ENCODE data around the gene HOXB3.
A peak's percentile ranks its signal among the peaks of the same experiment; 100 is the strongest.

The HOXB3 gene

GRCh38 chr17:48526608-48527546 lies 63.2 kb downstream of the HOXB3 start:
- in situ Hi-C loops (cut with HindIII; ENCODE audit: low pct_unique_long_range_greater_than_20kb, low sequenced_read_pairs): no loop called here
- TF ChIP-seq JUND (IDR thresholded peaks at IDR 0.05; ENCODE audit: low read depth): no peak
- DNase-seq (ENCODE audit: low read depth in 1 of 2, low spot score in 1 of 2): no peak

- DNase-seq (ENCODE audit: low read depth in 1 of 2, low spot score in 1 of 2): peak in 1 of 2 experiments; percentile 69
- no peak for TF ChIP-seq JUND (IDR thresholded peaks at IDR 0.05; ENCODE audit: low read depth)
- in situ Hi-C loops (cut with HindIII; ENCODE audit: low pct_unique_long_range_greater_than_20kb, low sequenced_read_pairs): no loop called here
Measured at GRCh38 chr17:48523010-48523409, 67.0 kb downstream of the HOXB3 start.

- TF ChIP-seq JUND (IDR thresholded peaks at IDR 0.05; ENCODE audit: low read depth): no peak; the same call in 1 of the 2 replicates
- DNase-seq (ENCODE audit: low read depth in 1 of 2, low spot score in 1 of 2): peak; percentile 64 to 96
- in situ Hi-C loops (cut with HindIII; ENCODE audit: low pct_unique_long_range_greater_than_20kb, low sequenced_read_pairs): no loop called here
Measured at GRCh38 chr17:48522031-48522653, 67.9 kb downstream of the HOXB3 start.

GRCh38 chr17:48520631-48521079 lies 69.4 kb downstream of the HOXB3 start:
- DNase-seq (ENCODE audit: low read depth in 1 of 2, low spot score in 1 of 2): peak in 1 of 2 experiments; percentile 77
- in situ Hi-C loops (cut with HindIII; ENCODE audit: low pct_unique_long_range_greater_than_20kb, low sequenced_read_pairs): no loop called here
- TF ChIP-seq JUND (IDR thresholded peaks at IDR 0.05; ENCODE audit: low read depth): no peak

GRCh38 chr17:48519427-48519826 lies 70.6 kb downstream of the HOXB3 start:
- in situ Hi-C loops (cut with HindIII; ENCODE audit: low pct_unique_long_range_greater_than_20kb, low sequenced_read_pairs): no loop called here
- no peak for DNase-seq (ENCODE audit: low read depth in 1 of 2, low spot score in 1 of 2)
- no peak for TF ChIP-seq JUND (IDR thresholded peaks at IDR 0.05; ENCODE audit: low read depth)

- TF ChIP-seq JUND (IDR thresholded peaks at IDR 0.05; ENCODE audit: low read depth): no peak
- peak in 1 of 2 experiments; percentile 77 for DNase-seq (ENCODE audit: low read depth in 1 of 2, low spot score in 1 of 2)
- in situ Hi-C loops (cut with HindIII; ENCODE audit: low pct_unique_long_range_greater_than_20kb, low sequenced_read_pairs): no loop called here
Measured at GRCh38 chr17:48517478-48517877, 72.6 kb downstream of the HOXB3 start.

GRCh38 chr17:48515925-48516900 lies 73.8 kb downstream of the HOXB3 start:
- no peak for TF ChIP-seq JUND (IDR thresholded peaks at IDR 0.05; ENCODE audit: low read depth)
- in situ Hi-C loops (cut with HindIII; ENCODE audit: low pct_unique_long_range_greater_than_20kb, low sequenced_read_pairs): no loop called here
- DNase-seq (ENCODE audit: low read depth in 1 of 2, low spot score in 1 of 2): peak in 1 of 2 experiments; percentile 80

- in situ Hi-C loops (cut with HindIII; ENCODE audit: low pct_unique_long_range_greater_than_20kb, low sequenced_read_pairs): no loop called here
- no peak for TF ChIP-seq JUND (IDR thresholded peaks at IDR 0.05; ENCODE audit: low read depth)
- DNase-seq (ENCODE audit: low read depth in 1 of 2, low spot score in 1 of 2): no peak
Measured at GRCh38 chr17:48514477-48514876, 75.6 kb downstream of the HOXB3 start.

- in situ Hi-C loops (cut with HindIII; ENCODE audit: low pct_unique_long_range_greater_than_20kb, low sequenced_read_pairs): no loop called here
- DNase-seq (ENCODE audit: low read depth in 1 of 2, low spot score in 1 of 2): no peak
- TF ChIP-seq JUND (IDR thresholded peaks at IDR 0.05; ENCODE audit: low read depth): no peak
Measured at GRCh38 chr17:48513666-48514455, 76.2 kb downstream of the HOXB3 start.

GRCh38 chr17:48513097-48513496 lies 76.9 kb downstream of the HOXB3 start:
- no peak for TF ChIP-seq JUND (IDR thresholded peaks at IDR 0.05; ENCODE audit: low read depth)
- in situ Hi-C loops (cut with HindIII; ENCODE audit: low pct_unique_long_range_greater_than_20kb, low sequenced_read_pairs): no loop called here
- DNase-seq (ENCODE audit: low read depth in 1 of 2, low spot score in 1 of 2): no peak

- no peak for DNase-seq (ENCODE audit: low read depth in 1 of 2, low spot score in 1 of 2)
Measured at GRCh38 chr17:48510761-48511604, 79.1 kb downstream of the HOXB3 start.

More at GRCh38 chr17:48510761-48511604, 79.1 kb downstream of the HOXB3 start:
- no peak for TF ChIP-seq JUND (IDR thresholded peaks at IDR 0.05; ENCODE audit: low read depth)
- in situ Hi-C loops (cut with HindIII; ENCODE audit: low pct_unique_long_range_greater_than_20kb, low sequenced_read_pairs): no loop called here
